SK-N-SH (cell line): Measurements from ENCODE around the gene ARHGAP6. TPM values are rescaled to one million over a fixed set of nuclear protein-coding genes. Genes with fewer than 3 reads are reported as not detected.

Experiments
- CTCF ChIA-PET: fragments of 300-600, 350-600 bp; formaldehyde crosslinking; extraction: SDS; loops from one replicate; lab custom pipeline; 2021; lab: Yijun Ruan, JAX
- POLR2A ChIA-PET: fragments of 350-600 bp; sonication (Branson Sonifier 250); formaldehyde crosslinking; extraction: SDS; loops from one replicate; lab custom pipeline; 2020; ENCODE audit warnings: antibody characterized with exemption, inconsistent platforms; lab: Yijun Ruan, JAX
- DNase-seq: peaks from one replicate; pipeline ENCODE4 v3.0.0; 2012
- H2AFZ ChIP-seq: fragments of 200-600 bp; sonication (generic); 2 replicates; pipeline ENCODE4 v1.8.1; 2016; ENCODE audit warnings: antibody characterized with exemption, mild to moderate bottlenecking, low read depth
- H3F3A ChIP-seq: fragments of 200-600 bp; sonication (generic); replicated peaks from 2 replicates; pipeline ENCODE3; 2016; ENCODE audit warnings: antibody characterized with exemption, mild to moderate bottlenecking; ENCODE audit not compliant: insufficient read depth
- H3K27ac ChIP-seq, 2 experiments: fragments of 200-500 bp in 1 of 2; fragments of 200-600 bp in 1 of 2; sonication (Bioruptor generic) in 1 of 2; sonication (generic), shearing (Covaris generic) in 1 of 2; 2 replicates each; pipeline versions ENCODE4 v1.5.1 to v1.6.1; 2014 to 2016; ENCODE audit warnings: low read depth in 2 of 2, inconsistent platforms in 1 of 2, low read length in 1 of 2, mild to moderate bottlenecking in 1 of 2, mixed read lengths in 1 of 2
- H3K27me3 ChIP-seq: fragments of 200-600 bp; sonication (generic), shearing (Covaris generic); 2 replicates; pipeline ENCODE4 v1.6.1; 2016; ENCODE audit warnings: mixed run types; ENCODE audit not compliant: insufficient read depth
- H3K36me3 ChIP-seq, 2 experiments: fragments of 200-500 bp in 1 of 2; fragments of 200-600 bp in 1 of 2; sonication (Bioruptor generic) in 1 of 2; sonication (generic) in 1 of 2; replicated peaks in 1 of 2; 2 replicates each; pipeline versions ENCODE3 to v1.5.1; 2014 to 2016; ENCODE audit warnings: low read length in 1 of 2, mild to moderate bottlenecking in 1 of 2; ENCODE audit not compliant: insufficient read depth in 2 of 2, control insufficient read depth in 1 of 2
- H3K4me1 ChIP-seq, 2 experiments: fragments of 200-500 bp in 1 of 2; fragments of 200-600 bp in 1 of 2; sonication (Bioruptor generic) in 1 of 2; sonication (generic), shearing (Covaris generic) in 1 of 2; 2 replicates each; pipeline versions ENCODE4 v1.5.1 to v1.6.1; 2014 to 2016; ENCODE audit warnings: low read depth in 1 of 2, low read length in 1 of 2, mixed run types in 1 of 2; ENCODE audit not compliant: insufficient read depth in 2 of 2, control insufficient read depth in 1 of 2
- H3K4me2 ChIP-seq: fragments of 200-600 bp; sonication (generic), shearing (Covaris generic); 2 replicates; pipeline ENCODE4 v1.6.1; 2017; ENCODE audit warnings: mixed run types
- H3K4me3 ChIP-seq, 2 experiments: fragments of 200-500 bp in 1 of 2; fragments of 200-600 bp in 1 of 2; sonication (Bioruptor generic) in 1 of 2; sonication (generic), shearing (Covaris generic) in 1 of 2; 2 replicates each; pipeline versions ENCODE4 v1.5.1 to v1.8.1; 2014 to 2016; ENCODE audit warnings: low read depth in 2 of 2, inconsistent platforms in 1 of 2, low read length in 1 of 2, mild to moderate bottlenecking in 1 of 2, mixed read lengths in 1 of 2, moderate library complexity in 1 of 2
- H3K79me2 ChIP-seq: fragments of 200-600 bp; sonication (generic); 2 replicates; pipeline ENCODE4 v1.8.1; 2017; ENCODE audit warnings: mild to moderate bottlenecking; ENCODE audit not compliant: insufficient read depth
- H3K9ac ChIP-seq: fragments of 200-600 bp; sonication (generic); 2 replicates; pipeline ENCODE4 v1.6.1; 2017; ENCODE audit warnings: mixed run types
- H3K9me2 ChIP-seq: fragments of 200-600 bp; sonication (generic); 2 replicates; pipeline ENCODE4 v1.6.1; 2017; ENCODE audit warnings: mixed run types
- H3K9me3 ChIP-seq: fragments of 200-600 bp; sonication (generic); 2 replicates; pipeline ENCODE4 v1.6.1; 2017; ENCODE audit warnings: mixed run types, mild to moderate bottlenecking, moderate library complexity
- H4K20me1 ChIP-seq: fragments of 200-600 bp; sonication (generic); 2 replicates; pipeline ENCODE4 v1.6.1; 2017; ENCODE audit warnings: mild to moderate bottlenecking, mixed run types; ENCODE audit not compliant: insufficient read depth
- CHD2 ChIP-seq: fragments of 150-350 bp; IDR thresholded peaks from 2 replicates; pipeline ENCODE4 v1.6.1; 2018; ENCODE audit warnings: low read length; ENCODE audit not compliant: partially characterized antibody
- ELF1 ChIP-seq: IDR thresholded peaks from 2 replicates; pipeline ENCODE4 v1.4.0; 2012
- EP300 ChIP-seq, 2 experiments: IDR thresholded peaks; 2 replicates each; pipeline versions ENCODE4 v1.4.0 to v1.6.1; 2012; ENCODE audit warnings: borderline replicate concordance in 1 of 2, low read depth in 1 of 2, low read length in 1 of 2
- FOSL2 ChIP-seq: IDR thresholded peaks from 2 replicates; pipeline ENCODE4 v1.4.0; 2012; ENCODE audit warnings: low read depth, mild to moderate bottlenecking, moderate library complexity, borderline replicate concordance
- FOXJ3 ChIP-seq: sonication (generic); formaldehyde crosslinking; IDR thresholded peaks from 2 replicates; pipeline ENCODE4 v1.5.1; 2020; ENCODE audit warnings: mild to moderate bottlenecking, missing genetic modification reagents
- GABPA ChIP-seq: IDR thresholded peaks from 2 replicates; pipeline ENCODE4 v1.4.0; 2012; ENCODE audit warnings: low read depth, mild to moderate bottlenecking
- IRF3 ChIP-seq: fragments of 150-350 bp; IDR thresholded peaks from 2 replicates; pipeline ENCODE4 v1.6.1; 2016; ENCODE audit warnings: mild to moderate bottlenecking, low read depth, low read length
- MAX ChIP-seq: IDR thresholded peaks from 2 replicates; pipeline ENCODE4 v1.4.0; 2012; ENCODE audit warnings: low read depth
- MEF2A ChIP-seq: IDR thresholded peaks from 2 replicates; pipeline ENCODE4 v1.4.0; 2012; ENCODE audit warnings: low read depth, borderline replicate concordance
- MXI1 ChIP-seq: IDR thresholded peaks from 2 replicates; pipeline ENCODE4 v1.6.1; 2012; ENCODE audit warnings: mild to moderate bottlenecking, low read depth, low read length, improper control_type of control experiment
- NRF1 ChIP-seq: IDR thresholded peaks from 2 replicates; pipeline ENCODE4 v1.6.1; 2012; ENCODE audit warnings: low read depth, mild to moderate bottlenecking, low read length
- PBX3 ChIP-seq: IDR thresholded peaks from 2 replicates; pipeline ENCODE4; 2012
- POLR2AphosphoS5 ChIP-seq: IDR thresholded peaks from 2 replicates; pipeline ENCODE4 v1.6.1; 2012; ENCODE audit warnings: low read depth, low read length
- RFX5 ChIP-seq: IDR thresholded peaks from 2 replicates; pipeline ENCODE4 v1.6.1; 2012; ENCODE audit warnings: mild to moderate bottlenecking, improper control_type of control experiment, low read length
- TAF1 ChIP-seq: IDR thresholded peaks from 2 replicates; pipeline ENCODE4 v1.6.1; 2012; ENCODE audit warnings: low read depth, mild to moderate bottlenecking, low read length, moderate library complexity, borderline replicate concordance
- TEAD4 ChIP-seq: IDR thresholded peaks from 2 replicates; pipeline ENCODE4 v1.4.0; 2012; ENCODE audit warnings: mild to moderate bottlenecking, borderline replicate concordance; ENCODE audit not compliant: insufficient read depth
- USF1 ChIP-seq: IDR thresholded peaks from 2 replicates; pipeline ENCODE4 v1.4.0; 2012; ENCODE audit warnings: low read depth, borderline replicate concordance
- USF2 ChIP-seq: fragments of 150-350 bp; IDR thresholded peaks from 2 replicates; pipeline ENCODE4 v1.6.1; 2017; ENCODE audit warnings: antibody characterized with exemption, low read length, low read depth, borderline replicate concordance
- YY1 ChIP-seq: IDR thresholded peaks from 2 replicates; pipeline ENCODE4 v1.4.0; 2012; ENCODE audit warnings: low read depth, mild to moderate bottlenecking
- ZBTB33 ChIP-seq: IDR thresholded peaks from 2 replicates; pipeline ENCODE4 v1.4.0; 2012; ENCODE audit warnings: low read depth, borderline replicate concordance
- WGBS: methylation state at CpG from one replicate; pipeline ENCODE4 v1.1.6; 2017; ENCODE audit warnings: low lambda C conversion rate; 5-methylcytosine and 5-hydroxymethylcytosine counted together
- polyA plus RNA-seq, 3 experiments: library from polyadenylated mRNA; depleted of rRNA; stranded (reverse); fragments of >200 nt; gene quantifications; 2 replicates each; pipeline ENCODE4 v1.2.3, GENCODE V29; 2012

The ARHGAP6 gene
- polyA plus RNA-seq, 1 of the 3 experiments (the other 2 are of a cell fraction) = 0.16 TPM

- no peaks in the 10 kb centered on the region for H3K27me3 ChIP-seq
- 0 out of 4 replicates have a peak, but pooled peaks cover 0 to 6% of the 10 kb centered on the region in 2 experiments for H3K4me1 ChIP-seq
- no peaks in the 10 kb centered on the region for H3K9me3 ChIP-seq
- H3K9ac ChIP-seq = no peak overlapping the region
- DNase-seq = no peak
- H3K4me2 ChIP-seq = no peak overlapping the region
- no peaks in the 10 kb centered on the region for H3K79me2 ChIP-seq
- H3K36me3 ChIP-seq = no peaks in the 10 kb centered on the region
- H3K4me3 ChIP-seq = no peak overlapping the region
- peaks cover 17% of the 10 kb centered on the region for H3F3A ChIP-seq
- H4K20me1 ChIP-seq = no peaks in the 10 kb centered on the region
- POLR2A ChIA-PET = no interaction called here
- H2AFZ ChIP-seq = no peak overlapping the region
- no peak overlapping the region for H3K27ac ChIP-seq
- H3K9me2 ChIP-seq = no peaks in the 10 kb centered on the region
- WGBS = 26% methylated on average over 8 of the region's 8 CpGs
- no peak for TF ChIP-seq ELF1
- TF ChIP-seq PBX3 = no peak
- no peak for TF ChIP-seq FOXJ3 (CRISPR knock-in tag)
- TF ChIP-seq NRF1 = no peak
- TF ChIP-seq TAF1 = no peak
- no peak for TF ChIP-seq RFX5
- TF ChIP-seq FOSL2 = no peak
- TF ChIP-seq GABPA = no peak
- no peak for TF ChIP-seq MXI1
- no peak for TF ChIP-seq MAX
- TF ChIP-seq EP300 (IDR thresholded peaks at IDR 0.05; ENCODE audit: borderline replicate concordance in 1 of 2, low read depth in 1 of 2, low read length in 1 of 2) = no peak
- CTCF ChIA-PET = interaction anchor here (1.1 kb wide), 1 partner anchor 69 kb away, joined by 3 read pairs; no protein-coding TSS in a partner anchor
These were observed 215.4 kb downstream of the ARHGAP6 start for GRCh38 chrX:11450354-11450753.

- 0 out of 4 replicates have a peak, but pooled peaks cover 0 to 6% of the 10 kb centered on the region in 2 experiments for H3K4me1 ChIP-seq
- DNase-seq = no peak
- H3F3A ChIP-seq = peaks cover 17% of the 10 kb centered on the region
- WGBS = 67% methylated on average over 2 of the region's 2 CpGs
- no peaks in the 10 kb centered on the region for H3K9me3 ChIP-seq
- H2AFZ ChIP-seq = no peak overlapping the region
- H3K9me2 ChIP-seq = no peaks in the 10 kb centered on the region
- no peaks in the 10 kb centered on the region for H4K20me1 ChIP-seq
- H3K9ac ChIP-seq = no peak overlapping the region
- no peaks in the 10 kb centered on the region for H3K79me2 ChIP-seq
- H3K27ac ChIP-seq = no peak overlapping the region
- H3K4me3 ChIP-seq = no peak overlapping the region
- H3K4me2 ChIP-seq = no peak overlapping the region
- ChIA-PET CTCF (no interaction called here), POLR2A (no interaction called here)
- no peaks in the 10 kb centered on the region for H3K36me3 ChIP-seq
- no peaks in the 10 kb centered on the region for H3K27me3 ChIP-seq
- TF ChIP-seq GABPA (no peak), POLR2AphosphoS5 (no peak), MEF2A (no peak), MAX (no peak), ZBTB33 (no peak), TEAD4 (no peak), YY1 (no peak), CHD2 (no peak), IRF3 (no peak), RFX5 (no peak), USF1 (no peak), FOXJ3 (CRISPR knock-in tag) (no peak), USF2 (no peak), MXI1 (no peak)
These were observed 216.1 kb downstream of the ARHGAP6 start for GRCh38 chrX:11449613-11450012.
